Neuronal stem cell (in vitro differentiated cells): Measurements from ENCODE around the gene OSBPL10.

Source experiments
- DNase-seq: peaks from one replicate; pipeline ENCODE4 v3.0.0-alpha.2; 2013; ENCODE audit warnings: low spot score
- H2AFZ ChIP-seq: one replicate; pipeline ENCODE4 v1.6.1; 2013; ENCODE audit warnings: mild to moderate bottlenecking, low read length, inconsistent platforms
- H2AK5ac ChIP-seq: 2 replicates; pipeline ENCODE4 v1.6.1; 2013; ENCODE audit warnings: low read depth, mild to moderate bottlenecking, inconsistent platforms, low read length, moderate library complexity, mixed read lengths
- H2BK120ac ChIP-seq: 2 replicates; pipeline ENCODE4 v1.6.1; 2013; ENCODE audit warnings: low read depth, mild to moderate bottlenecking, inconsistent platforms, low read length, moderate library complexity, mixed read lengths
- H2BK12ac ChIP-seq: one replicate; pipeline ENCODE4 v1.6.1; 2013; ENCODE audit warnings: low read length, inconsistent platforms
- H2BK15ac ChIP-seq: 2 replicates; pipeline ENCODE4 v1.6.1; 2013; ENCODE audit warnings: mild to moderate bottlenecking, low read length, inconsistent platforms, mixed read lengths
- H2BK5ac ChIP-seq: one replicate; pipeline ENCODE4 v1.6.1; 2013; ENCODE audit warnings: inconsistent platforms, mild to moderate bottlenecking, low read length, moderate library complexity
- H3K14ac ChIP-seq: one replicate; pipeline ENCODE4 v1.6.1; 2013; ENCODE audit warnings: low read length, inconsistent platforms
- H3K18ac ChIP-seq: 2 replicates; pipeline ENCODE4 v1.6.1; 2013; ENCODE audit warnings: low read length, inconsistent platforms
- H3K23ac ChIP-seq: 2 replicates; pipeline ENCODE4 v1.6.1; 2013; ENCODE audit warnings: low read depth, mild to moderate bottlenecking, mixed read lengths, low read length, inconsistent platforms; ENCODE audit not compliant: poor library complexity
- H3K27ac ChIP-seq: replicated peaks from 3 replicates; pipeline ENCODE4 v1.5.1; 2013; ENCODE audit warnings: low read length, inconsistent platforms
- H3K27me3 ChIP-seq, 3 experiments: 2 replicates each; pipeline ENCODE4 v1.6.1; 2013; ENCODE audit warnings: low read length in 3 of 3, mild to moderate bottlenecking in 2 of 3, inconsistent platforms in 1 of 3, low read depth in 1 of 3, mixed read lengths in 1 of 3, moderate library complexity in 1 of 3; ENCODE audit not compliant: control insufficient read depth in 3 of 3, insufficient read depth in 3 of 3
- H3K36me3 ChIP-seq, 2 donors: replicated peaks in 1 of 2; 2 replicates each; pipeline ENCODE4 v1.6.1; 2013; ENCODE audit warnings: low read length in 2 of 2; ENCODE audit not compliant: control insufficient read depth in 2 of 2, insufficient read depth in 2 of 2
- H3K4ac ChIP-seq: 2 replicates; pipeline ENCODE4 v1.6.1; 2013; ENCODE audit warnings: inconsistent platforms, mild to moderate bottlenecking, low read length, moderate library complexity
- H3K4me1 ChIP-seq, 2 donors: 1 replicate in 1 of 2; 2 replicates in 1 of 2; pipeline ENCODE4 v1.6.1; 2013; ENCODE audit warnings: low read length in 2 of 2, low read depth in 1 of 2; ENCODE audit not compliant: control insufficient read depth in 2 of 2, insufficient read depth in 1 of 2
- H3K4me2 ChIP-seq: one replicate; pipeline ENCODE4 v1.6.1; 2013; ENCODE audit warnings: mild to moderate bottlenecking, low read length, inconsistent platforms; ENCODE audit not compliant: insufficient read depth, poor library complexity, severe bottlenecking
- H3K4me3 ChIP-seq, 2 donors: 2 replicates each; pipeline ENCODE4 v1.5.1; 2013; ENCODE audit warnings: low read length in 2 of 2, mild to moderate bottlenecking in 2 of 2, inconsistent platforms in 1 of 2, moderate library complexity in 1 of 2
- H3K79me1 ChIP-seq: one replicate; pipeline ENCODE4 v1.6.1; 2013; ENCODE audit warnings: low read depth, mild to moderate bottlenecking, inconsistent platforms, low read length, moderate library complexity
- H3K9ac ChIP-seq: one replicate; pipeline ENCODE4 v1.6.1; 2013; ENCODE audit warnings: mild to moderate bottlenecking, low read depth, low read length, inconsistent platforms; ENCODE audit not compliant: poor library complexity
- H3K9me3 ChIP-seq, 2 donors: replicated peaks in 1 of 2; 2 replicates each; pipeline versions ENCODE3 to v1.6.1; 2013; ENCODE audit warnings: low read length in 2 of 2, mild to moderate bottlenecking in 2 of 2, inconsistent platforms in 1 of 2, low read depth in 1 of 2, mixed read lengths in 1 of 2, moderate library complexity in 1 of 2; ENCODE audit not compliant: control insufficient read depth in 2 of 2, insufficient read depth in 1 of 2
- H4K8ac ChIP-seq: one replicate; pipeline ENCODE4 v1.6.1; 2013; ENCODE audit warnings: low read depth, mild to moderate bottlenecking, inconsistent platforms, low read length, moderate library complexity
- H4K91ac ChIP-seq: one replicate; pipeline ENCODE4 v1.6.1; 2013; ENCODE audit warnings: low read length, low read depth, mild to moderate bottlenecking, inconsistent platforms; ENCODE audit not compliant: poor library complexity
- WGBS, 2 donors: extraction: QIAGEN DNeasy Blood & Tissue Kit; methylation state at CpG; one replicate each; pipeline ENCODE4 v1.1.7; 2013; ENCODE audit warnings: missing lambda C conversion rate in 2 of 2, mixed read lengths in 1 of 2; ENCODE audit not compliant: insufficient read length in 2 of 2, insufficient replicate concordance in 1 of 2; ENCODE audit errors: extremely low coverage in 2 of 2; 5-methylcytosine and 5-hydroxymethylcytosine counted together

OSBPL10 gene

DNA sequence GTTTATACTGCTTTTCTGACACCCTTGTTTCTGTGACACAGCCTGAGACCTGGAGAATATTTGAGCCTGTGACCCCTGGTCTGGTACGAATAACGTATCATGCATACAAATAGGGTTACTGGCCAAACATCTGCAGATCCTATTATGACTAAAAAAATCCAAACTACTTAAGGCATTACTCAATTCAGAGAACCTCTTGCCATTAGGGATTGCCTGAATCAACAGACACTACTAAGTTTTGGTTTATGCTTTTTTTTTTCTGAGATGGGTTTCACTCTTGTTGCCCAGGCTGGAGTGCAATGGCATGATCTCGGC lies 35.4 kb downstream of the OSBPL10 start:
- Histone ChIP-seq H3K4me2 (no peak overlapping the region), H3K79me1 (no peaks in the 10 kb centered on the region), H2BK12ac (no peak overlapping the region), H3K9ac (peak overlapping the region; percentile 36), H3K4me1 (peaks cover 2 to 14% of the 10 kb centered on the region in 2 donors), H3K27ac (no peak overlapping the region), H2BK120ac (no peak overlapping the region), H2BK15ac (no peak overlapping the region), H3K18ac (no peak overlapping the region), H3K14ac (no peak overlapping the region), H2AFZ (no peak overlapping the region), H3K23ac (no peak overlapping the region), H4K8ac (no peak overlapping the region), H3K36me3 (no peaks in the 10 kb centered on the region), H3K4ac (no peak overlapping the region), H3K27me3 (no peaks in the 10 kb centered on the region), H3K4me3 (no peak overlapping the region), H3K9me3 (no peaks in the 10 kb centered on the region), H2AK5ac (no peak overlapping the region), H2BK5ac (no peak overlapping the region), H4K91ac (no peak overlapping the region)
- WGBS, 2 donors = no CpG with 5 or more reads among the region's 3 CpGs
- DNase-seq = no peak

DNA sequence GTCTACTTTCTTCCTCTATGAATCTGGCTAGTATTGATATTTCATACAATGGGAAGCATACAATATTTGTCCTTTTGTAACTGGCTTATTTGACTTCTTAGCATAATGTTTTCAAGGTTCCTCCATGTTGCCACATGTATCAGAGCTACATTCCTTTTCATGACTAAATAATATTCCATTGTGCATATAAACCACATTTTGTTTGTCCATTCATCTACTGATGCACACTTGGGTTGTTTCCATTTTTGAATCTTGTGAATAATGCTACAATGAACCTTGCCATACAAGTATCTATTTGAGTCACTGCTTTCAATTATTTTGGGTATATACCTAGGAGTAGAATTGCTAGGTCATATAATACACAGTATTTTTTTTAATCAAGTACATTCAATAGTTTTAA lies 38.0 kb downstream of the OSBPL10 start:
- no peak overlapping the region for H2AK5ac ChIP-seq
- no peaks in the 10 kb centered on the region for H3K36me3 ChIP-seq
- H2BK15ac ChIP-seq = no peak overlapping the region
- no peaks in the 10 kb centered on the region for H3K27me3 ChIP-seq
- H3K4me2 ChIP-seq = no peak overlapping the region
- H2AFZ ChIP-seq = no peak overlapping the region
- no peak overlapping the region for H4K8ac ChIP-seq
- H2BK12ac ChIP-seq = no peak overlapping the region
- no peak overlapping the region for H3K27ac ChIP-seq
- no peak overlapping the region for H2BK5ac ChIP-seq
- H3K9me3 ChIP-seq = peaks cover 0 to 1% of the 10 kb centered on the region in 2 donors
- no peak overlapping the region for H3K4ac ChIP-seq
- H3K9ac ChIP-seq = no peak overlapping the region
- H4K91ac ChIP-seq = no peak overlapping the region
- H3K4me3 ChIP-seq = no peak overlapping the region
- no peak for DNase-seq
- no peak overlapping the region for H3K23ac ChIP-seq
- no peak overlapping the region for H2BK120ac ChIP-seq
- H3K4me1 ChIP-seq = peaks cover 2 to 14% of the 10 kb centered on the region in 2 donors
- no peak overlapping the region for H3K18ac ChIP-seq
- H3K14ac ChIP-seq = no peak overlapping the region
- no peaks in the 10 kb centered on the region for H3K79me1 ChIP-seq

DNA sequence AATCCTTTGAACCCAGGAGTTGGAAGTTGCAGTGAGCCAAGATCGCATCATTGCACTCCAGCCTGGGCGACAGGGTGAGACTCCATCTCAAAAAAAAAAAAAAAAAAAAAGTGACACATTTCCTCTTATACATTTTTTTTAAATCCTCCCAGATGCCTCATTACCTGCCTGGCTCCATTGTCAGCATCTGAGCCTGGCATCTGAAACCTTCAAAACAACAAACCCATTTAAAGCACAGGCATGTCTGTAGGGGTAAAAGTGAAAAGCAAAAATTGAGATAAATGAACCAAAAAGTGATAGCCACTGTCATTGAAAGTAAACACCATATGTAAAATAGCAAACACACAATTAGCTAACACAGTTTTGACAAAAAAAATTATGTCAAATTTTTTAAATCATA lies 38.6 kb downstream of the OSBPL10 start:
- WGBS, 2 donors = no CpG with 5 or more reads among the region's 2 CpGs
- H3K9ac ChIP-seq = no peak overlapping the region
- no peaks in the 10 kb centered on the region for H3K27me3 ChIP-seq

DNA sequence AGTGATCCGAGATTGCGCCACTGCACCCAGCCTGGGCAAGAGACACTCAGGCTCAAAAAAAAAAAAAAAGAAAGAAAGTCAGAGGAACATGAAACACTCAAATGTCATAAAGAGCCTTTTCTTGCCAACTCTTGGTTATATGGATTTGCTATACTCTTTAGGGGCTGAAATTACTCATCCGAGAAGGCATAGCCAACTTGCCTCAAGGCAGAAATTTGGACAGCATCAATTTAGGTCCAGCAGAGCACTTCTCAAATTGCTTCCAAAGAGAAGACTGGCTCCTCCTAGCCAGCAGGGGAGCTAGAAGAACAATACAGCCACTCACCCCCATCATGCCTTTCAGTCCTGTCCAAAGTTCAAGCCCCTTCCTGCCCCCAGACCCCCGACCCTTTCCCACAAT lies 43.8 kb downstream of the OSBPL10 start:
- no peak overlapping the region for H3K14ac ChIP-seq
- no peaks in the 10 kb centered on the region for H3K27me3 ChIP-seq
- no peak overlapping the region for H2BK5ac ChIP-seq
- H3K27ac ChIP-seq = no peak overlapping the region
- no peak overlapping the region for H3K4ac ChIP-seq
- H3K9ac ChIP-seq = no peak overlapping the region
- peaks cover 0 to 3% of the 10 kb centered on the region in 2 donors for H3K9me3 ChIP-seq
- no peak overlapping the region for H3K4me3 ChIP-seq
- H3K18ac ChIP-seq = no peak overlapping the region
- H3K4me1 ChIP-seq = no peaks in the 10 kb centered on the region
- no peak overlapping the region for H3K23ac ChIP-seq
- H3K79me1 ChIP-seq = no peaks in the 10 kb centered on the region
- WGBS, 2 donors = no CpG with 5 or more reads among the region's 4 CpGs
- no peak overlapping the region for H2BK12ac ChIP-seq
- no peak overlapping the region for H4K91ac ChIP-seq
- no peak overlapping the region for H4K8ac ChIP-seq
- no peak overlapping the region for H2AK5ac ChIP-seq
- H3K36me3 ChIP-seq = no peaks in the 10 kb centered on the region
- DNase-seq = no peak
- H3K4me2 ChIP-seq = no peak overlapping the region
- no peak overlapping the region for H2AFZ ChIP-seq
- H2BK120ac ChIP-seq = no peak overlapping the region
- no peak overlapping the region for H2BK15ac ChIP-seq

More for the DNA sequence above, 38.6 kb downstream of the OSBPL10 start:
- no peaks in the 10 kb centered on the region for H3K36me3 ChIP-seq
- H4K91ac ChIP-seq = no peak overlapping the region
- no peak overlapping the region for H2AFZ ChIP-seq
- no peak overlapping the region for H2BK120ac ChIP-seq
- no peak overlapping the region for H3K14ac ChIP-seq
- H2BK5ac ChIP-seq = no peak overlapping the region
- no peak overlapping the region for H3K4me3 ChIP-seq
- H3K79me1 ChIP-seq = no peaks in the 10 kb centered on the region
- peaks cover 2 to 14% of the 10 kb centered on the region in 2 donors for H3K4me1 ChIP-seq
- no peak overlapping the region for H3K4ac ChIP-seq
- H3K27ac ChIP-seq = no peak overlapping the region
- H2BK15ac ChIP-seq = no peak overlapping the region
- no peak overlapping the region for H2BK12ac ChIP-seq
- H3K4me2 ChIP-seq = no peak overlapping the region
- no peak overlapping the region for H4K8ac ChIP-seq
- no peak overlapping the region for H2AK5ac ChIP-seq
- H3K9me3 ChIP-seq = peaks cover 0 to 3% of the 10 kb centered on the region in 2 donors
- H3K18ac ChIP-seq = no peak overlapping the region
- no peak overlapping the region for H3K23ac ChIP-seq
- no peak for DNase-seq
